Neural progenitor cell (in vitro differentiated cells): ENCODE data around the gene NFE2. TPM values are rescaled to one million over a fixed set of nuclear protein-coding genes. Genes with fewer than 3 reads are reported as not detected.

Source experiments
- DNase-seq: peaks from one replicate; pipeline ENCODE4 v3.0.0-alpha.2; 2016; ENCODE audit warnings: low spot score
- H2AFZ ChIP-seq: fragments of 200-600 bp; sonication (generic); replicated peaks from 2 replicates; pipeline ENCODE4 v1.6.1; 2016; ENCODE audit warnings: antibody characterized with exemption
- H3F3A ChIP-seq: fragments of 200-600 bp; sonication (generic); 2 replicates; pipeline ENCODE4 v1.6.1; 2016; ENCODE audit warnings: antibody characterized with exemption, low read depth
- H3K27ac ChIP-seq: fragments of 200-600 bp; sonication (generic); 2 replicates; pipeline ENCODE4 v1.5.1; 2016; ENCODE audit warnings: mild to moderate bottlenecking
- H3K27me3 ChIP-seq: fragments of 200-600 bp; sonication (generic); 2 replicates; pipeline ENCODE4 v1.6.1; 2016; ENCODE audit warnings: mild to moderate bottlenecking, moderate library complexity
- H3K36me3 ChIP-seq: fragments of 200-600 bp; sonication (generic); 2 replicates; pipeline ENCODE4 v1.5.1; 2016
- H3K4me1 ChIP-seq: fragments of 200-600 bp; sonication (generic); 2 replicates; pipeline ENCODE4 v1.6.1; 2016; ENCODE audit warnings: mixed run types
- H3K4me2 ChIP-seq: fragments of 200-600 bp; sonication (generic); 2 replicates; pipeline ENCODE4 v1.6.1; 2016
- H3K4me3 ChIP-seq: fragments of 200-600 bp; sonication (generic); 2 replicates; pipeline ENCODE4 v1.5.1; 2016
- H3K79me2 ChIP-seq: fragments of 200-600 bp; sonication (generic); 2 replicates; pipeline ENCODE4 v1.6.1; 2016; ENCODE audit warnings: low read depth
- H3K9ac ChIP-seq: fragments of 200-600 bp; sonication (generic); 2 replicates; pipeline ENCODE4 v1.6.1; 2016
- H3K9me3 ChIP-seq: fragments of 200-600 bp; sonication (generic); 2 replicates; pipeline ENCODE4 v1.5.1; 2016; ENCODE audit warnings: low read depth
- H4K20me1 ChIP-seq: fragments of 200-600 bp; sonication (generic); 2 replicates; pipeline ENCODE4 v1.6.1; 2016; ENCODE audit warnings: low read depth
- H3K27ac Mint-ChIP-seq: 3 replicates; pipeline ENCODE4 v1.8.0; 2021; ENCODE audit warnings: mixed read lengths
- H3K27me3 Mint-ChIP-seq: 2 replicates; pipeline ENCODE4 v1.8.0; 2022; ENCODE audit warnings: low read depth, mild to moderate bottlenecking, inconsistent platforms, moderate library complexity, mixed read lengths; ENCODE audit not compliant: insufficient read depth
- H3K36me3 Mint-ChIP-seq: 3 replicates; pipeline ENCODE4 v1.8.0; 2021; ENCODE audit warnings: mixed read lengths
- H3K4me1 Mint-ChIP-seq: 3 replicates; pipeline ENCODE4 v1.8.0; 2021; ENCODE audit warnings: mixed read lengths
- H3K4me3 Mint-ChIP-seq: 3 replicates; pipeline ENCODE4 v1.8.0; 2021; ENCODE audit warnings: mild to moderate bottlenecking, moderate library complexity, mixed read lengths
- H3K9me3 Mint-ChIP-seq: 3 replicates; pipeline ENCODE4 v1.8.0; 2020; ENCODE audit warnings: mixed read lengths
- CTCF ChIP-seq: fragments of 200-600 bp; sonication (generic); IDR thresholded peaks from 2 replicates; pipeline ENCODE4 v1.5.1; 2017; ENCODE audit warnings: antibody characterized with exemption, mild to moderate bottlenecking
- EZH2 ChIP-seq: fragments of 200-600 bp; sonication (generic); IDR thresholded peaks from 2 replicates; pipeline ENCODE4 v1.6.1; 2017; ENCODE audit warnings: antibody characterized with exemption, mild to moderate bottlenecking, moderate library complexity
- EZH2phosphoT487 ChIP-seq: fragments of 200-600 bp; sonication (generic); IDR thresholded peaks from 2 replicates; pipeline ENCODE4 v1.6.1; 2017; ENCODE audit warnings: antibody characterized with exemption
- total RNA-seq: library from RNA; depleted of rRNA; stranded (reverse); fragments of >200 nt; gene quantifications from 2 replicates; pipeline ENCODE4 v1.2.3, GENCODE V29; 2015; ENCODE audit warnings: low replicate concordance

The NFE2 gene
- total RNA-seq, 1 donor from 2014 or later = 2.8 TPM

DNA sequence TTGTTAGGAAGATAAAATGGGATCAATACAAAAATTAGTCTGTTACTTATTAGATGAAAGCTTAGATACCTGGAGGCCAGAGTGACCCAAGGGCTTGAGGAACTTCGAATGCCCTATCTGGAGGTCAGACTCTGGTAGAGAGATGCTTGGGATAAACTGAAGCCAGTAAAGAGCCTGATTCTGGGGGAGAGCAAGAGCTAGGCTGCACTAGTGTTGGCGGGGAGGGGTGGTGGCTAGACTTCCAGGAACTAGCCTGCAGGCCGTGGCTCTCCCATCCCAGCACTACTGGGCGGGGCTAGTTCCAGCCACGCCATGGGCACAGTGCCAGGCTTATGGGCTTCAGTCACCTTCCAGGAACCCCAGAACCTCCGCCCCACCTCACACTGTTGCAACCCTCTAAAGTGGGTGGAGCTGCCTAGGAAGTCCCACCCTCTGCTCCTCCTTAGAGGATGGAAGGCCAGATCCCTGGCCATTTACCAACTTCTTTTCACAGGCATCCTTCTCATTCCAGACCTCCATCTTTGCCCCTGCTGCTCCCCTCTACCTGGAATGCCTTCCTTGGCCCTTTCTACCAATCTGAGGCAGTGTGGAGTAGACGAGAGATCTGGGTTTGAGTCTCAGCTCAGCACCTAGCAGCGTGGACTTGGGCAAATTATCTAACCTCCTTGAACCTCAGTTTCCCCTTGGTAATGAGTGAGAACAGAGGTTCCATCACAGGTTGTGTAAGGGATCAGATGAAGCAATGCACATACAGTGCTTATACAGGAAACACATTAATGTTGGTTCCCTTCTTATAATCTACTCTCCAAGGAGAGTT, 6.3 kb upstream of the NFE2 start:
- no peaks in the 10 kb centered on the region for H3K27me3 ChIP-seq
- H3K27ac ChIP-seq = no peak overlapping the region
- no peaks in the 10 kb centered on the region for H3K9me3 ChIP-seq
- H3K27ac Mint-ChIP-seq = no peak overlapping the region
- H3K79me2 ChIP-seq = no peaks in the 10 kb centered on the region
- no peaks in the 10 kb centered on the region for H3K36me3 Mint-ChIP-seq
- H3K4me1 Mint-ChIP-seq = peaks cover 9% of the 10 kb centered on the region
- peaks cover 2% of the 10 kb centered on the region for H3K27me3 Mint-ChIP-seq
- H3K4me3 ChIP-seq = no peak overlapping the region
- peaks cover 13% of the 10 kb centered on the region for H3K4me1 ChIP-seq
- H4K20me1 ChIP-seq = no peaks in the 10 kb centered on the region
- no peak for DNase-seq
- H3K36me3 ChIP-seq = no peaks in the 10 kb centered on the region
- H3K4me3 Mint-ChIP-seq = peak overlapping the region; percentile 46
- H3F3A ChIP-seq = peaks cover 1% of the 10 kb centered on the region
- peak overlapping the region; percentile 42 for H2AFZ ChIP-seq
- TF ChIP-seq EZH2phosphoT487 (no peak), CTCF (no peak), EZH2 (no peak)
- no peak overlapping the region for H3K4me2 ChIP-seq
- no peak overlapping the region for H3K9ac ChIP-seq
- no peaks in the 10 kb centered on the region for H3K9me3 Mint-ChIP-seq

DNA sequence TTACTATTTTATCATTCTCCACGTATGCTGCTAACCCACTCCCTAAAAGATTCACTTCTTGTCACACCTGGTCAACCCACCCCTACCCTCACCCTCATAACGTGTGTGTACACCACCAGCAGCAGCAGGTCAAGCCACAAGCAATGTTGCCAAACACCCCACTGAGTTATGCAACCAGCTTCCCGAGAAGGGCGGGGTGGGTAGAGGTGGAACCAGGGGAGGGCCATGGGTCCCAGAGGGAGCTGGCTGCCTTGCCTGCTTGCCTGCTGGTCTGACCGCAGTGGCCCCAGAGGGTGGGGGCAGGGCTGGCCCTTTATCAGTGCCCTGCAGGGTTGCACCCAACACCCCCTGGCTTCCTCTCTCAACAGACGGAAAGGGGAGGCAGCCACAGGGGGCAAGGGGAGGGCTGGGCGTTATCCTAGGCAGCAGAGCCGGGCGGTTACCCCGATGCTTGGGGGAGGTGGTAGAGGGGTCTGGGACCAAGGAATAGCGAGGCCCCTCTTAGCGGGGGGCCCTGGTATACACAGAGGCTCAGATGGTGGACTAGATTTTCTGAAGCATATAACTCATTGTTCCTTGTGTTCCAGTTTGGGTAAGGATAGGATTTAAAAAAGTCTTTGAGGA, 3.5 kb upstream of the NFE2 start:
- Histone ChIP-seq H3K4me2 (peak overlapping the region; percentile 57), H3K4me3 (no peak overlapping the region), H3K27me3 (no peaks in the 10 kb centered on the region), H3K79me2 (peaks cover 5% of the 10 kb centered on the region), H4K20me1 (no peaks in the 10 kb centered on the region), H3K9ac (no peak overlapping the region), H2AFZ (peak overlapping the region; percentile 76), H3F3A (peaks cover 28% of the 10 kb centered on the region), H3K36me3 (no peaks in the 10 kb centered on the region), H3K9me3 (no peaks in the 10 kb centered on the region), H3K27ac (no peak overlapping the region), H3K4me1 (peaks cover 41% of the 10 kb centered on the region)
- no peak overlapping the region for H3K4me3 Mint-ChIP-seq
- H3K36me3 Mint-ChIP-seq = no peaks in the 10 kb centered on the region
- peaks cover 8% of the 10 kb centered on the region for H3K27me3 Mint-ChIP-seq
- H3K27ac Mint-ChIP-seq = peak overlapping the region; percentile 8
- H3K9me3 Mint-ChIP-seq = no peaks in the 10 kb centered on the region
- TF ChIP-seq EZH2 (no peak), CTCF (no peak), EZH2phosphoT487 (no peak)
- DNase-seq = no peak
- H3K4me1 Mint-ChIP-seq = peaks cover 31% of the 10 kb centered on the region

GRCh38 chr12:54303640-54304039, 2.8 kb upstream of the NFE2 start:
- H3K9me3 Mint-ChIP-seq = no peaks in the 10 kb centered on the region
- Histone ChIP-seq H4K20me1 (no peaks in the 10 kb centered on the region), H3K27me3 (no peaks in the 10 kb centered on the region), H3F3A (peaks cover 28% of the 10 kb centered on the region), H3K4me1 (peaks cover 42% of the 10 kb centered on the region), H3K4me3 (no peak overlapping the region), H3K36me3 (no peaks in the 10 kb centered on the region), H3K27ac (no peak overlapping the region), H2AFZ (no peak overlapping the region), H3K9ac (no peak overlapping the region), H3K79me2 (peaks cover 5% of the 10 kb centered on the region), H3K9me3 (no peaks in the 10 kb centered on the region), H3K4me2 (peak overlapping the region; percentile 57)
- peaks cover 32% of the 10 kb centered on the region for H3K4me1 Mint-ChIP-seq
- no peak overlapping the region for H3K27ac Mint-ChIP-seq
- H3K27me3 Mint-ChIP-seq = peaks cover 11% of the 10 kb centered on the region
- no peaks in the 10 kb centered on the region for H3K36me3 Mint-ChIP-seq
- no peak for DNase-seq
- TF ChIP-seq EZH2 (no peak), EZH2phosphoT487 (no peak), CTCF (no peak)
- no peak overlapping the region for H3K4me3 Mint-ChIP-seq
